Naive thymus-derived CD4-positive, alpha-beta T cell (primary cell): ENCODE measurements around the gene ACAA2. TPM values are rescaled to one million over a fixed set of nuclear protein-coding genes. Genes with fewer than 3 reads are reported as not detected.
"Not testable (repeated sequence)": the region's sequence is repeated elsewhere in the genome, so short reads cannot be mapped to it uniquely, and the experiment has no call there.

Experiments used
- ATAC-seq: fragments of 150-1000 bp; cut with Tn5 transposase; 2 replicates; pipeline ENCODE4 v1.10.0; 2021; ENCODE audit warnings: mild to moderate bottlenecking, moderate library complexity
- CTCF ChIA-PET: fragments of 350-600 bp; sonication (Branson Sonifier 250); formaldehyde crosslinking; loops from one replicate; lab custom pipeline; 2021; ENCODE audit warnings: antibody characterized with exemption; lab: Charles Lee
- POLR2A ChIA-PET: fragments of 350-600 bp; sonication (Branson Sonifier 250); formaldehyde crosslinking; loops from one replicate; lab custom pipeline; 2021; ENCODE audit warnings: antibody characterized with exemption, inconsistent platforms; lab: Charles Lee
- DNase-seq, 9 donors: peaks; one replicate each; pipeline versions ENCODE4 v3.0.0 to v3.0.0-alpha.2; 2020 to 2022; ENCODE audit warnings: mixed read lengths in 1 of 9
- H3K27ac ChIP-seq: one replicate; pipeline ENCODE4 v1.7.0; 2013; ENCODE audit warnings: mild to moderate bottlenecking, low read depth, low read length, moderate library complexity
- H3K27me3 ChIP-seq, 2 donors: one replicate each; pipeline ENCODE4 v1.7.0; 2013; ENCODE audit warnings: low read length in 2 of 2, mild to moderate bottlenecking in 2 of 2, moderate library complexity in 2 of 2; ENCODE audit not compliant: control insufficient read depth in 2 of 2, insufficient read depth in 2 of 2
- H3K36me3 ChIP-seq, 3 experiments: 1 replicate in 2 of 3; 2 replicates in 1 of 3; pipeline ENCODE4 v1.7.0; 2013; ENCODE audit warnings: low read length in 3 of 3, mild to moderate bottlenecking in 3 of 3, moderate library complexity in 1 of 3; ENCODE audit not compliant: insufficient read depth in 3 of 3, control insufficient read depth in 2 of 3
- H3K4me1 ChIP-seq, 2 donors: one replicate each; pipeline ENCODE4 v1.7.0; 2013; ENCODE audit warnings: low read length in 2 of 2, mild to moderate bottlenecking in 2 of 2, moderate library complexity in 1 of 2; ENCODE audit not compliant: control insufficient read depth in 2 of 2, insufficient read depth in 2 of 2
- H3K4me3 ChIP-seq: 2 replicates; pipeline ENCODE4 v1.7.0; 2013; ENCODE audit warnings: mild to moderate bottlenecking, low read length
- H3K9me3 ChIP-seq, 3 experiments: 1 replicate in 2 of 3; 2 replicates in 1 of 3; pipeline ENCODE4 v1.7.0; 2013; ENCODE audit warnings: low read length in 3 of 3; ENCODE audit not compliant: control insufficient read depth in 2 of 3
- H3K27ac Mint-ChIP-seq, 9 donors: one replicate each; pipeline ENCODE4 v1.8.0; 2020 to 2022; ENCODE audit warnings: mixed read lengths in 9 of 9, mild to moderate bottlenecking in 8 of 9, moderate library complexity in 5 of 9, inconsistent platforms in 2 of 9
- H3K27me3 Mint-ChIP-seq, 5 donors: one replicate each; pipeline ENCODE4 v1.8.0; 2021 to 2022; ENCODE audit warnings: mixed read lengths in 5 of 5, mild to moderate bottlenecking in 1 of 5
- H3K36me3 Mint-ChIP-seq, 5 donors: one replicate each; pipeline ENCODE4 v1.8.0; 2020 to 2022; ENCODE audit warnings: mixed read lengths in 5 of 5, mild to moderate bottlenecking in 3 of 5, inconsistent platforms in 1 of 5
- H3K4me1 Mint-ChIP-seq, 7 donors: one replicate each; pipeline ENCODE4 v1.8.0; 2020 to 2022; ENCODE audit warnings: mixed read lengths in 7 of 7, mild to moderate bottlenecking in 3 of 7, inconsistent platforms in 1 of 7
- H3K4me3 Mint-ChIP-seq, 10 donors: one replicate each; pipeline ENCODE4 v1.8.0; 2020 to 2022; ENCODE audit warnings: mild to moderate bottlenecking in 10 of 10, mixed read lengths in 10 of 10, moderate library complexity in 6 of 10, inconsistent platforms in 2 of 10
- H3K9me3 Mint-ChIP-seq, 11 donors: one replicate each; pipeline ENCODE4 v1.8.0; 2020 to 2022; ENCODE audit warnings: mixed read lengths in 11 of 11, mild to moderate bottlenecking in 4 of 11, inconsistent platforms in 1 of 11, moderate library complexity in 1 of 11
- intact Hi-C, 2 donors: fragments of 100-400 bp; cut with micrococcal nuclease; formaldehyde crosslinking; loops; one replicate each; pipeline ENCODE4 v1.15.1; 2023
- polyA plus RNA-seq, 2 donors: library from polyadenylated mRNA; unstranded; fragments of 300-500 nt; fragmentation: Illumina TruSeq; gene quantifications; one replicate each; pipeline ENCODE4 v1.2.3, GENCODE V29; 2021
- total RNA-seq, 6 experiments: library from RNA in 5 of 6; stranded (reverse) in 5 of 6; gene quantifications; 1 replicate in 5 of 6; 2 replicates in 1 of 6; pipeline ENCODE4 v1.2.3 and lab custom pipeline; 2021 to 2026

The ACAA2 gene
- total and polyA plus RNA-seq, 7 experiments from 2014 or later, result 15.4 to 94.7 (median 29.3) TPM

- peaks cover 0 to 16% (median 0%) of the 10 kb centered on the region in 3 experiments for H3K36me3 ChIP-seq
- Mint-ChIP-seq H3K4me1 (peaks cover 25 to 53% (median 44%) of the 10 kb centered on the region in 7 donors), H3K27ac (peak overlapping the region in 6 of 9 donors; percentile 1 to 69 (median 54)), H3K4me3 (peak overlapping the region in 8 of 10 donors; percentile 1 to 76 (median 48)), H3K27me3 (no peaks in the 10 kb centered on the region), H3K36me3 (peaks cover 11 to 54% (median 42%) of the 10 kb centered on the region in 5 donors), H3K9me3 (no peaks in the 10 kb centered on the region)
- ATAC-seq (peak; percentile 68), DNase-seq (peak in 4 of 9 donors; percentile 6 to 19 (median 10))
- H3K27ac ChIP-seq, result no peak overlapping the region
- peaks cover 12 to 46% of the 10 kb centered on the region in 2 donors for H3K4me1 ChIP-seq
- H3K27me3 ChIP-seq, result no peaks in the 10 kb centered on the region
- H3K9me3 ChIP-seq, result no peaks in the 10 kb centered on the region
- CTCF ChIA-PET, result no interaction called here
- intact Hi-C loops, result loop anchor here (2.0 to 5.0 kb wide), 2 partner anchors 27 to 71 kb away; partner anchors contain the start of gene ACAA2 (in 1 of the 2)
- POLR2A ChIA-PET, result interaction anchor here (1.0 kb wide), 1 partner anchor 11 kb away, joined by 3 read pairs; no protein-coding TSS in a partner anchor
- H3K4me3 ChIP-seq, result no peak overlapping the region
These were observed 27.2 kb downstream of the ACAA2 start for GRCh38 chr18:49786019-49786720.

GRCh38 chr18:49784427-49785185 lies 28.7 kb downstream of the ACAA2 start:
- no peak for ATAC-seq
- Mint-ChIP-seq H3K9me3 (no peaks in the 10 kb centered on the region), H3K27me3 (no peaks in the 10 kb centered on the region), H3K4me3 (peak overlapping the region in 5 of 10 donors; percentile 12 to 64 (median 30)), H3K4me1 (peaks cover 27 to 52% (median 42%) of the 10 kb centered on the region in 7 donors), H3K27ac (peak overlapping the region in 3 of 9 donors; percentile 29 to 48 (median 31)), H3K36me3 (peaks cover 17 to 56% (median 45%) of the 10 kb centered on the region in 5 donors)
- Histone ChIP-seq H3K4me1 (peaks cover 12 to 46% of the 10 kb centered on the region in 2 donors), H3K27me3 (no peaks in the 10 kb centered on the region), H3K9me3 (no peaks in the 10 kb centered on the region), H3K27ac (no peak overlapping the region), H3K36me3 (peaks cover 0 to 5% (median 0%) of the 10 kb centered on the region in 3 experiments), H3K4me3 (no peak overlapping the region)
- DNase-seq, result no peak
- POLR2A ChIA-PET, result no interaction called here
- CTCF ChIA-PET, result no interaction called here
- intact Hi-C loops, result loop anchor here in 1 of 2 donors (5.0 kb wide), 1 partner anchor 73 kb away; no protein-coding TSS in a partner anchor

DNA sequence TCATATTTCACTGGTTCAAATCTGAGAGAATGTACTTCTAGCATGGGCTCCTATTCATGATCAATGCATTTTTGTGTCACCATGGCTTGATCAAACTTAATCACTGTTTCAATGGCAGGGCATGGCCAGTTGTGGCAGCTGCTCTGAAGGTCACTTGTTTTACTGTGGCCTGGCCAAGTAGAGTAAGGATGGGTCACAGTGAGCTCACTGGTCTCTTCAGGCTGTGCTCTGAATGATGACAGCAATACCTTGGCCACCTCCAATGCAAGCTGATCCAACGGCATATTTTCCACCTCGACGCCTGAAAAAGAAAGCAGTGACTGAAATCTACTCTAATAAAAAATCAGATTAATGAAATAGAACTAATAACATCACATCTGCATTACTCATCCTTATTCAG lies 29.7 kb downstream of the ACAA2 start:
- not testable (repeated sequence) for H3K27me3 Mint-ChIP-seq

GRCh38 chr18:49778826-49779465 lies 34.4 kb downstream of the ACAA2 start:
- intact Hi-C loops, result no loop called here
- Mint-ChIP-seq H3K4me1 (peaks cover 0 to 7% (median 3%) of the 10 kb centered on the region in 7 donors), H3K4me3 (no peak overlapping the region), H3K9me3 (peaks cover 6 to 29% (median 15%) of the 10 kb centered on the region in 11 donors), H3K27ac (no peak overlapping the region), H3K27me3 (peaks cover 0 to 6% (median 0%) of the 10 kb centered on the region in 5 donors), H3K36me3 (peaks cover 25 to 62% (median 55%) of the 10 kb centered on the region in 5 donors)
- Histone ChIP-seq H3K27me3 (no peaks in the 10 kb centered on the region), H3K4me1 (peaks cover 0 to 2% of the 10 kb centered on the region in 2 donors), H3K36me3 (peaks cover 0 to 9% (median 0%) of the 10 kb centered on the region in 3 experiments), H3K9me3 (no peaks in the 10 kb centered on the region), H3K27ac (no peak overlapping the region), H3K4me3 (no peak overlapping the region)
- POLR2A ChIA-PET, result interaction anchor here (0.7 kb wide), 1 partner anchor 485 kb away, joined by 3 read pairs; no protein-coding TSS in a partner anchor
- DNase-seq (no peak), ATAC-seq (no peak)
- CTCF ChIA-PET, result no interaction called here

More for the DNA sequence above, 29.7 kb downstream of the ACAA2 start:
- ATAC-seq, intact Hi-C loops, POLR2A ChIA-PET, H3K9me3 Mint-ChIP-seq, H3K9me3 ChIP-seq, H3K4me3 Mint-ChIP-seq, H3K27ac ChIP-seq, DNase-seq, H3K4me3 ChIP-seq, CTCF ChIA-PET, H3K27me3 ChIP-seq, H3K36me3 ChIP-seq: not testable (repeated sequence)
- peaks cover 12 to 41% of the 10 kb centered on the region in 2 donors for H3K4me1 ChIP-seq
- Mint-ChIP-seq H3K36me3 (peaks cover 20 to 59% (median 54%) of the 10 kb centered on the region in 5 donors), H3K27ac (peak overlapping the region in 1 of 9 donors; percentile 48), H3K4me1 (peaks cover 27 to 46% (median 36%) of the 10 kb centered on the region in 7 donors)

DNA sequence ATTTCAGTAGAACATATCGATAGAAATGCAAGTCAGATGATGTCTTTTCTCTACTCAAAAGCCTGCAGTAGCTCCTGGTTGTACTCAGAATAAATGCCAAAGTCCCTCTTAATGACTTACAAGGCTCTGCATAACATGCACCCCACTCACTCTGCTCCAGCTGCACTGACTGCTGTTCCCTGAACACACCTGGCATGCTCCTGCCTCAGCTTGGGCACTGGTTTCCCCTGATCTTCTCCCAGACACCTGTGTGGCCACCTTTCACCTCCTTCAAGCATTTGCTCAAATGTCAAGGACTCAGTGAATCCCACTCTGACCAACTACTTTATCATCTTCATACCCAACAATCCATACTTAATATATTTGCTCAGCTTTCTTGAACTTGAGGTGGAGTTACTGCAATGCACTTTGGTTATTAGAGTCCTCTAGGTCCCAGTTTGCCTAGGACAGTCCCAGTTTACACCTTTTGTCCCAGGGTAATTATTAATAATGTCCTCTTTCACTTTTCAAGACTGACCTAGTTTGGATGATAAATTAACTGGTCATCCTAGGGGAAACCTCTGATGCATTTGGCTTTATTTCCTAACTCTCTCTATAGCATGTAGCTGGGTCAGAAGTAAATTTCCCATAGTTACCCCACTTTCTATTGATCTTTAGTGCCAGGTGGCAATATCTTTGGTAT lies 44.1 kb downstream of the ACAA2 start:
- intact Hi-C loops, result no loop called here
- Histone ChIP-seq H3K27me3 (no peaks in the 10 kb centered on the region), H3K27ac (no peak overlapping the region), H3K36me3 (no peaks in the 10 kb centered on the region), H3K4me3 (no peak overlapping the region), H3K4me1 (no peaks in the 10 kb centered on the region), H3K9me3 (no peaks in the 10 kb centered on the region)
- ChIA-PET POLR2A (no interaction called here), CTCF (no interaction called here)
- Mint-ChIP-seq H3K36me3 (no peaks in the 10 kb centered on the region), H3K4me1 (peaks cover 0 to 18% (median 0%) of the 10 kb centered on the region in 7 donors), H3K9me3 (peaks cover 0 to 3% (median under 1%) of the 10 kb centered on the region in 11 donors), H3K27ac (no peak overlapping the region), H3K4me3 (no peak overlapping the region), H3K27me3 (peaks cover 0 to 9% (median 0%) of the 10 kb centered on the region in 5 donors)
- ATAC-seq, result no peak
- DNase-seq, result no peak

DNA sequence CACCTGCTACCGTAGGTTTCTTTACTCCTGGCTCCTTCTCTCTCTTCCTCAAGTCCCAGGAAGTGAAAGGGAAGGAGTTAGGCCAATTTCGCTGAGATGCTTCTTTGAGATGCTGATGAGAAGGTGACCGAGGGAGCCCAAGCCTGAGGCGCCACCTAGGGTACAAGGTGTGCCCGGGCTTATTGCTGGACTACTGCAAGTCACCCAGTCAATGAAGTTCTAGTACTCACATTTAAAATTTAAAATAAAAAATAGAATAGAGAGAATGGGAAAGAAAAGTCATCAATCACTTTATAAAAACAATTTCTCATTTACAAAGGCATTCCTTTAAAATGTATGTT lies 45.3 kb downstream of the ACAA2 start:
- Histone ChIP-seq H3K4me3 (no peak overlapping the region), H3K27ac (no peak overlapping the region), H3K27me3 (no peaks in the 10 kb centered on the region), H3K4me1 (no peaks in the 10 kb centered on the region), H3K9me3 (no peaks in the 10 kb centered on the region), H3K36me3 (no peaks in the 10 kb centered on the region)
- intact Hi-C loops, result no loop called here
- ATAC-seq (no peak), DNase-seq (peak in 2 of 9 donors; percentile 7 to 10)
- Mint-ChIP-seq H3K36me3 (no peaks in the 10 kb centered on the region), H3K9me3 (peaks cover 0 to 3% (median 0%) of the 10 kb centered on the region in 11 donors), H3K27me3 (peaks cover 0 to 6% (median 0%) of the 10 kb centered on the region in 5 donors), H3K4me3 (no peak overlapping the region), H3K4me1 (peaks cover 0 to 18% (median 0%) of the 10 kb centered on the region in 7 donors), H3K27ac (no peak overlapping the region)
- ChIA-PET POLR2A (no interaction called here), CTCF (interaction anchor here (0.7 kb wide), 1 partner anchor 209 kb away, joined by 3 read pairs; no protein-coding TSS in a partner anchor)
